HG03575 (cell line): ENCODE results near the gene DLD.

Source experiments
- ATAC-seq: cut with Tn5 transposase; IDR thresholded peaks from one replicate; pipeline ENCODE4 v1.9.1; 2021; ENCODE audit not compliant: unreplicated experiment, insufficient number of reproducible peaks, low FRiP score; ENCODE audit errors: extremely low read depth

Gene DLD

DNA sequence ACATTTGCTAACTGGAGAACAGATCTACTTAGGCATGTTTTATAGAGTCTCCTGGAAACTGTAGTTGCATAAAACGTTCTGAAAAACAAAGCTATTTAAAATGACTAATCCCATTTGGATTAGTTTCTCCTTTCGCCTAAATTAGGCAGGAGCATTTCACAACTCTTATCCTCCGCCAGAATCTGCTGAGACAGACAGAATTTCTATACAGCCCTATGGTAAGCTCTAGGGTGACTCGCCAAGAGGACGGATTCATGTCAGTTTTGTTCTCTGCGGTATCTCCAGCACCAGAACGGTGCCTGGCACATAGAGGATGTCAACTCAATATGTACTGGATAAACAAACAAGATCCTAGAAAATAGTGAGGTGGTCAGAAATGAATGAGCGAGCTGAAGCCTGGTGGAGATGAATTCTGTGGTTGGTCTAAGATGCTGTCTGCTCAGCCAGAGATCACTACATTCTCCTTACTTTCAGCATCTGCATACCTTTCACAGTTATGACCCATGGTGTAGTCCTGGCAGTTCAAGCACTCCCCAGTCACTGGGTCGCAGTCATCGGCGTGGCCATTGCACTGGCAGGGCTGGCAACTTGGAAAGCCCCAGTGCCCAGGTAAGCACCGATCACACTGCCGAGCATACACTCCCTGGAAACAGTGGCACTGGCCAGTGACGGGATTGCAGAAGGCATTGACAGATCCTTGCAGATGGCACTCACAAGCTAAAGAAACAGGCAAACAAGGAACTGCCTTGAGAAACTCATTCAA is 68.0 kb downstream of the DLD start:
- ATAC-seq, result no peak

DNA sequence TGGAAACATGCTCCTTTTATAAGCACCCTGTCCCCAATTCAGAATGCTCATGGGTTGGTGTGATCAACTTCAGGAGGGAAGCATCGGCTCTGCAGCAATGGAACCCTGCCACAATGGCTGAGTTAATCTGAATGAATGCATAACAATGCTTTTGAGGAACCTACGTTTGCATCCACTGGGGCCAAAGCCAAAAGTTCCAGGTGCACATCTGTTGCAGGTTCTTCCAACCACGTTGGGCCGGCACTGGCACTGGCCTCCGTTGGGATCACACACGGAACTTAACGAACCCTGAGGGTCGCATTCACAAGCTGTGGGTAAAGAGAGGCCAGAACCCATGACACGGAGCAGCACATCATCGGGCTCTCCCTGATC is 68.5 kb downstream of the DLD start:
- no peak for ATAC-seq

- ATAC-seq, result no peak
Observed at GRCh38 chr7:107960272-107960671, 69.3 kb downstream of the DLD start.

GRCh38 chr7:107961405-107961804 is 70.4 kb downstream of the DLD start:
- no peak for ATAC-seq

DNA sequence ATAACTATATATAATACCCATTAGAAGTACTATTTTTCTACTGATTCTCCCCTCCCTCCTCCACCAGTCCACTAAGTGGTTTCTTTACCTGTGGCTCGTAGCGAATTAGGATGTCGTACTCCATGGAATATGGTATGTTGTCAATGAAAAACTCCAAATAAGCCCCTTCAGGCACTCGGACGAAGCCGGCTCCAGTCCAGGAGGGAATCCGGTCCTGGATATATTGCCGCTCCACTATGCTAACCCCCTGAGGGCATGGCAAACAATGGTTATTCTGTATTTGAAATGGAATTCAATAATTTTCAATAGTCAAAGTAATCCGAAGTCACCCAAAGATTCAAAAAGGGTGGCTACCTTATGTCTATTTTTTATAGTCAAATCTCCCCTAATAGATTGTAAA is 71.8 kb downstream of the DLD start:
- ATAC-seq, result no peak

- ATAC-seq, result no peak
Observed at GRCh38 chr7:107964510-107964909, 73.5 kb downstream of the DLD start.

GRCh38 chr7:107966711-107967110 is 75.7 kb downstream of the DLD start:
- no peak for ATAC-seq

DNA sequence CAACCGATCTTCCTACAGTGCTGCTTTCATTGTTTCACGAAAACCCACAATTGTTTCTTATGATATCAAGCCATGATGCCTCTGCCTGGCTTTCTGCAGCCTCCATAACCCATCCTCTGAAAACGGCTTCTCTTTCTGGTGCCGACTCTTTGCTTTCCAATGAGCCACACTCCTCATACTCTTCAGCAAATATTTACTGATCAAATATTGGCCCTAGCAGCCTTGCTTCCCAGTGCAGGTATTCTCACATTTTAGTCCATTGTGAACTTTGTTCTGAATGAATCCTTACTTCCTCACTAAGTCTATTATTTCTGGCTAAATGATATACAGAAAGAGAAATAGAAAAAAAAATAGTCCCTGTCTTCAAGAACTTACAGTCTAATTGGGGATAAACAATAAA is 76.4 kb downstream of the DLD start:
- no peak for ATAC-seq

GRCh38 chr7:107968449-107968848 is 77.5 kb downstream of the DLD start:
- ATAC-seq, result no peak

GRCh38 chr7:107969856-107970255 is 78.9 kb downstream of the DLD start:
- no peak for ATAC-seq
